Measurements from ENCODE around the gene MED12L.

DNA sequence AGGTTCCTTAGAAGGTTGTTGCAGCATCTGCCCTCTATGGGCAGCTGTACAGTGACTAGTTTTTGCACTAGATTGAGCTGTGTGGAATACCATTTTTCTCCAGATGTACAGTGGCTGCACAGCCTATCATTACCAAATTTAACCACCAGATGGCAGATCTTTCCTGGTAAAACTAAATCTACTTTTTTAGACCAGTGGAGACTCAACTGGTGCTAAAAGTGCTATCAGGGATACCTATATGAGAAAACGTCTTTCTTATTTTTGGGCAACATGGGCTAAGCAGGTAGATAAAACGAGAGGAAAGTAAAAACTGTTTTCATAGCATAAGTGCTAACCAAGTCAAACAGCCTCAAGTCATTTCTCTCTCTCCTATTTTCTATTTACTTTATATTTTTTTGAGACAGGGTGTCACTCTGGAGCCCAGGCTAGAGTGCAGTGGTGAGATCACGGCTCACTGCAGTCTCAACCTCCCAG lies 354.2 kb downstream of the MED12L start:
- TF ChIP-seq NFRKB (IDR thresholded peaks at IDR 0.05; ENCODE audit: low read depth) (no peak), XRCC5 (IDR thresholded peaks at IDR 0.05; ENCODE audit: low read depth, low read length) (no peak), EZH2 (IDR thresholded peaks at IDR 0.05; ENCODE audit: borderline replicate concordance, low read depth, low read length) (no peak), EWSR1 (IDR thresholded peaks at IDR 0.05; ENCODE audit: borderline replicate concordance, low read depth, partially characterized antibody) (no peak), POLR2AphosphoS5 (IDR thresholded peaks at IDR 0.05; ENCODE audit: control insufficient read depth, insufficient read depth, low read depth, low read length) (no peak), NFXL1 (CRISPR knock-in tag; IDR thresholded peaks at IDR 0.05) (no peak), MTF1 (CRISPR knock-in tag; IDR thresholded peaks at IDR 0.05; ENCODE audit: borderline replicate concordance) (no peak), FOXJ2 (tag; IDR thresholded peaks at IDR 0.05) (no peak), ZNF253 (CRISPR knock-in tag; conservative IDR thresholded peaks at IDR 0.05) (no peak), POLR2A (conservative IDR thresholded peaks at IDR 0.05) (no peak)
- TF ChIP-seq, protein P1, sequence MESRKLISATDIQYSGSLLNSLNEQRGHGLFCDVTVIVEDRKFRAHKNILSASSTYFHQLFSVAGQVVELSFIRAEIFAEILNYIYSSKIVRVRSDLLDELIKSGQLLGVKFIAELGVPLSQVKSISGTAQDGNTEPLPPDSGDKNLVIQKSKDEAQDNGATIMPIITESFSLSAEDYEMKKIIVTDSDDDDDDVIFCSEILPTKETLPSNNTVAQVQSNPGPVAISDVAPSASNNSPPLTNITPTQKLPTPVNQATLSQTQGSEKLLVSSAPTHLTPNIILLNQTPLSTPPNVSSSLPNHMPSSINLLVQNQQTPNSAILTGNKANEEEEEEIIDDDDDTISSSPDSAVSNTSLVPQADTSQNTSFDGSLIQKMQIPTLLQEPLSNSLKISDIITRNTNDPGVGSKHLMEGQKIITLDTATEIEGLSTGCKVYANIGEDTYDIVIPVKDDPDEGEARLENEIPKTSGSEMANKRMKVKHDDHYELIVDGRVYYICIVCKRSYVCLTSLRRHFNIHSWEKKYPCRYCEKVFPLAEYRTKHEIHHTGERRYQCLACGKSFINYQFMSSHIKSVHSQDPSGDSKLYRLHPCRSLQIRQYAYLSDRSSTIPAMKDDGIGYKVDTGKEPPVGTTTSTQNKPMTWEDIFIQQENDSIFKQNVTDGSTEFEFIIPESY (CRISPR knock-in tag; IDR thresholded peaks at IDR 0.05) = no peak
- TF ChIP-seq, protein P2, sequence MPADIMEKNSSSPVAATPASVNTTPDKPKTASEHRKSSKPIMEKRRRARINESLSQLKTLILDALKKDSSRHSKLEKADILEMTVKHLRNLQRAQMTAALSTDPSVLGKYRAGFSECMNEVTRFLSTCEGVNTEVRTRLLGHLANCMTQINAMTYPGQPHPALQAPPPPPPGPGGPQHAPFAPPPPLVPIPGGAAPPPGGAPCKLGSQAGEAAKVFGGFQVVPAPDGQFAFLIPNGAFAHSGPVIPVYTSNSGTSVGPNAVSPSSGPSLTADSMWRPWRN (IDR thresholded peaks at IDR 0.05; ENCODE audit: low read depth) = no peak
- TF ChIP-seq, protein P3, sequence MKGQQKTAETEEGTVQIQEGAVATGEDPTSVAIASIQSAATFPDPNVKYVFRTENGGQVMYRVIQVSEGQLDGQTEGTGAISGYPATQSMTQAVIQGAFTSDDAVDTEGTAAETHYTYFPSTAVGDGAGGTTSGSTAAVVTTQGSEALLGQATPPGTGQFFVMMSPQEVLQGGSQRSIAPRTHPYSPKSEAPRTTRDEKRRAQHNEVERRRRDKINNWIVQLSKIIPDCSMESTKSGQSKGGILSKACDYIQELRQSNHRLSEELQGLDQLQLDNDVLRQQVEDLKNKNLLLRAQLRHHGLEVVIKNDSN (CRISPR knock-in tag; IDR thresholded peaks at IDR 0.05) = no peak

All from K562 (cell line).